GM23338 (cell line): Measurements from ENCODE around the gene HNRNPF. TPM values are rescaled to one million over a fixed set of nuclear protein-coding genes. Genes with fewer than 3 reads are reported as not detected.
"Not testable (repeated sequence)": the region's sequence is repeated elsewhere in the genome, so short reads cannot be mapped to it uniquely, and the experiment has no call there.

Experiments used
- ATAC-seq: fragments of 200-7000 bp; cut with Tn5 transposase; 3 replicates; pipeline ENCODE4 v1.9.1; 2020
- DNase-seq: peaks from one replicate; pipeline ENCODE4 v3.0.0-alpha.2; 2015; ENCODE audit warnings: low spot score
- H2AFZ ChIP-seq: fragments of 200-600 bp; sonication (generic); 2 replicates; pipeline ENCODE4 v1.8.0; 2016; ENCODE audit warnings: antibody characterized with exemption, mild to moderate bottlenecking, moderate library complexity
- H3F3A ChIP-seq: fragments of 200-600 bp; sonication (generic); replicated peaks from 2 replicates; pipeline ENCODE4 v1.8.0; 2017; ENCODE audit warnings: antibody characterized with exemption, mixed run types, low read depth
- H3K27ac ChIP-seq: fragments of 200-600 bp; sonication (generic); 2 replicates; pipeline ENCODE4 v1.6.1; 2016; ENCODE audit warnings: low read depth
- H3K27me3 ChIP-seq: fragments of 200-600 bp; sonication (generic); 2 replicates; pipeline ENCODE4 v1.8.0; 2016; ENCODE audit warnings: mild to moderate bottlenecking, mixed run types, moderate library complexity; ENCODE audit not compliant: insufficient read depth
- H3K36me3 ChIP-seq: fragments of 200-600 bp; sonication (generic); 2 replicates; pipeline ENCODE4 v1.8.0; 2016; ENCODE audit warnings: mild to moderate bottlenecking; ENCODE audit not compliant: insufficient read depth
- H3K4me1 ChIP-seq: fragments of 200-600 bp; sonication (generic); 2 replicates; pipeline ENCODE4 v1.8.0; 2016; ENCODE audit warnings: mild to moderate bottlenecking, moderate library complexity; ENCODE audit not compliant: insufficient read depth
- H3K4me2 ChIP-seq: fragments of 200-600 bp; sonication (generic); 2 replicates; pipeline ENCODE4 v1.7.1; 2017; ENCODE audit warnings: mixed run types
- H3K4me3 ChIP-seq: fragments of 200-600 bp; sonication (generic); 2 replicates; pipeline ENCODE4 v1.6.1; 2016; ENCODE audit warnings: mixed run types
- H3K79me2 ChIP-seq: fragments of 200-600 bp; sonication (generic); replicated peaks from 2 replicates; pipeline ENCODE4 v1.8.0; 2017; ENCODE audit warnings: mild to moderate bottlenecking; ENCODE audit not compliant: insufficient read depth
- H3K9me2 ChIP-seq: fragments of 200-600 bp; sonication (generic); 2 replicates; pipeline ENCODE4 v1.8.0; 2017; ENCODE audit not compliant: insufficient read depth
- H4K20me1 ChIP-seq: fragments of 200-600 bp; sonication (generic); replicated peaks from 2 replicates; pipeline ENCODE4 v1.8.0; 2017; ENCODE audit warnings: mild to moderate bottlenecking; ENCODE audit not compliant: insufficient read depth
- H3K27ac Mint-ChIP-seq: 2 replicates; pipeline ENCODE4 v1.8.0; 2020; ENCODE audit warnings: inconsistent platforms, mild to moderate bottlenecking, moderate library complexity, mixed read lengths
- H3K27me3 Mint-ChIP-seq: 3 replicates; pipeline ENCODE4 v1.8.0; 2022; ENCODE audit warnings: low read depth, mild to moderate bottlenecking, moderate library complexity, mixed read lengths, inconsistent platforms; ENCODE audit not compliant: insufficient read depth, poor library complexity
- H3K36me3 Mint-ChIP-seq: 3 replicates; pipeline ENCODE4 v1.8.0; 2021; ENCODE audit warnings: low read depth, mild to moderate bottlenecking, inconsistent platforms, moderate library complexity, mixed read lengths
- H3K4me1 Mint-ChIP-seq: 3 replicates; pipeline ENCODE4 v1.8.0; 2020; ENCODE audit warnings: mild to moderate bottlenecking, inconsistent platforms, mixed read lengths
- H3K4me3 Mint-ChIP-seq: 3 replicates; pipeline ENCODE4 v1.8.0; 2021; ENCODE audit warnings: moderate library complexity, mild to moderate bottlenecking, inconsistent platforms, mixed read lengths
- H3K9me3 Mint-ChIP-seq: 3 replicates; pipeline ENCODE4 v1.8.0; 2020; ENCODE audit warnings: moderate library complexity, mild to moderate bottlenecking, inconsistent platforms, mixed read lengths
- JUNB ChIP-seq: IDR thresholded peaks from one replicate; pipeline ENCODE4 v1.6.1; 2016; ENCODE audit warnings: antibody characterized with exemption; ENCODE audit not compliant: unreplicated experiment
- NANOG ChIP-seq: IDR thresholded peaks from 2 replicates; pipeline ENCODE4 v1.6.1; 2016; ENCODE audit warnings: antibody characterized with exemption, borderline replicate concordance
- POLR2AphosphoS5 ChIP-seq: IDR thresholded peaks from 2 replicates; pipeline ENCODE4 v1.6.1; 2016; ENCODE audit warnings: antibody characterized with exemption, low read depth
- STAT1 ChIP-seq: IDR thresholded peaks from one replicate; pipeline ENCODE4 v1.6.1; 2016; ENCODE audit warnings: antibody characterized with exemption; ENCODE audit not compliant: unreplicated experiment
- ZNF114 ChIP-seq: fragments of 250-450 bp; sonication (Bioruptor Pico); IDR thresholded peaks from 2 replicates; pipeline ENCODE4 v1.5.0; 2020; ENCODE audit warnings: mild to moderate bottlenecking, moderate library complexity
- ZNF331 ChIP-seq: fragments of 250-450 bp; sonication (Bioruptor Pico); IDR thresholded peaks from 2 replicates; pipeline ENCODE4 v1.5.0; 2020; ENCODE audit warnings: low read depth, mild to moderate bottlenecking, moderate library complexity
- polyA plus RNA-seq: library from polyadenylated mRNA; unstranded; fragments of >200 nt; fragmentation: Nextera tagmentation; extraction: Ambion mirVana; gene quantifications from 2 replicates; pipeline ENCODE4 v1.2.1, GENCODE V29; 2016
- total RNA-seq: library from RNA; depleted of rRNA; stranded (reverse); fragments of >200 nt; shearing (Covaris generic); gene quantifications from 2 replicates; pipeline ENCODE4 v1.2.3, GENCODE V29; 2014
- TF ChIP-seq, protein P1 (sequence below), 2 experiments: fragments of 200-600 bp in 1 of 2; sonication (generic) in 1 of 2; conservative IDR thresholded peaks; 2 replicates each; pipeline versions ENCODE4 v1.5.1 to v1.6.1; 2016 to 2017; ENCODE audit warnings: antibody characterized with exemption in 2 of 2, low read depth in 2 of 2, mild to moderate bottlenecking in 2 of 2, moderate library complexity in 1 of 2

Gene HNRNPF
- total and polyA plus RNA-seq, 2 experiments from 2014 or later = 210 to 378 TPM

DNA sequence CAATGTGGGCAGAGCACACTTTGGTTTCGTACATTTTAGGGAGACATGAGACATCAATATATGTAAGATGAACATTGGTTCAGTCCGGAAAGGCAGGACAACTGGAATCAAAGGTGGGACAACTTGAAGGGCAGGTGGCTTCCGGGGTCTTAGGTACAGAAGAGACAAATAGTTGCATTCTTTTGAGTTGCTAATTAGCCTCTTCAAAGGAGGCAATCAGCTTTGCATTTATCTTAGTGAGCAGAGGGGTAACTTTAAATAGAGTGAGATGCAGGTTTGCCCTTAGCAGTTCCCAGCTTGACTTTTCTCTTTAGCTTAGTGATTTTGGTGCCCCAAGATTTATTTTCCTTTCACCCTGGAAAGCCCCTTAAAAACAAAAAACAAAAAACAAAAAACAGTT, 49.2 kb upstream of the HNRNPF start:
- Histone ChIP-seq H3K4me3 (peak overlapping the region; percentile 3; the same call in 1 of the 2 replicates), H3K27ac (no peak overlapping the region), H4K20me1 (no peaks in the 10 kb centered on the region), H3K4me2 (peak overlapping the region; percentile 28), H3K4me1 (peaks cover 17% of the 10 kb centered on the region), H3K36me3 (no peaks in the 10 kb centered on the region), H3K27me3 (no peaks in the 10 kb centered on the region), H3F3A (peaks cover 14% of the 10 kb centered on the region; the same call in 1 of the 2 replicates), H3K79me2 (no peaks in the 10 kb centered on the region), H2AFZ (no peak overlapping the region), H3K9me2 (no peaks in the 10 kb centered on the region)
- DNase-seq = peak; percentile 66
- H3K36me3 Mint-ChIP-seq = no peaks in the 10 kb centered on the region
- peak overlapping the region; percentile 1; the same call in 1 of the 2 replicates for H3K27ac Mint-ChIP-seq
- TF ChIP-seq STAT1 (no peak), NANOG (peak; percentile 75; the same call in 1 of the 2 replicates), ZNF114 (CRISPR knock-in tag) (no peak), ZNF331 (CRISPR knock-in tag) (no peak), JUNB (no peak), POLR2AphosphoS5 (no peak)
- TF ChIP-seq, protein P1, sequence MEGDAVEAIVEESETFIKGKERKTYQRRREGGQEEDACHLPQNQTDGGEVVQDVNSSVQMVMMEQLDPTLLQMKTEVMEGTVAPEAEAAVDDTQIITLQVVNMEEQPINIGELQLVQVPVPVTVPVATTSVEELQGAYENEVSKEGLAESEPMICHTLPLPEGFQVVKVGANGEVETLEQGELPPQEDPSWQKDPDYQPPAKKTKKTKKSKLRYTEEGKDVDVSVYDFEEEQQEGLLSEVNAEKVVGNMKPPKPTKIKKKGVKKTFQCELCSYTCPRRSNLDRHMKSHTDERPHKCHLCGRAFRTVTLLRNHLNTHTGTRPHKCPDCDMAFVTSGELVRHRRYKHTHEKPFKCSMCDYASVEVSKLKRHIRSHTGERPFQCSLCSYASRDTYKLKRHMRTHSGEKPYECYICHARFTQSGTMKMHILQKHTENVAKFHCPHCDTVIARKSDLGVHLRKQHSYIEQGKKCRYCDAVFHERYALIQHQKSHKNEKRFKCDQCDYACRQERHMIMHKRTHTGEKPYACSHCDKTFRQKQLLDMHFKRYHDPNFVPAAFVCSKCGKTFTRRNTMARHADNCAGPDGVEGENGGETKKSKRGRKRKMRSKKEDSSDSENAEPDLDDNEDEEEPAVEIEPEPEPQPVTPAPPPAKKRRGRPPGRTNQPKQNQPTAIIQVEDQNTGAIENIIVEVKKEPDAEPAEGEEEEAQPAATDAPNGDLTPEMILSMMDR (conservative IDR thresholded peaks at IDR 0.05; ENCODE audit: low read depth in 2 of 2) = no peak
- H3K27me3 Mint-ChIP-seq = peaks cover 10% of the 10 kb centered on the region
- ATAC-seq = no peak
- no peaks in the 10 kb centered on the region; the same call in 2 of the 3 replicates for H3K9me3 Mint-ChIP-seq
- peak overlapping the region; percentile 4; the same call in 1 of the 3 replicates for H3K4me3 Mint-ChIP-seq
- peaks cover 26% of the 10 kb centered on the region for H3K4me1 Mint-ChIP-seq

DNA sequence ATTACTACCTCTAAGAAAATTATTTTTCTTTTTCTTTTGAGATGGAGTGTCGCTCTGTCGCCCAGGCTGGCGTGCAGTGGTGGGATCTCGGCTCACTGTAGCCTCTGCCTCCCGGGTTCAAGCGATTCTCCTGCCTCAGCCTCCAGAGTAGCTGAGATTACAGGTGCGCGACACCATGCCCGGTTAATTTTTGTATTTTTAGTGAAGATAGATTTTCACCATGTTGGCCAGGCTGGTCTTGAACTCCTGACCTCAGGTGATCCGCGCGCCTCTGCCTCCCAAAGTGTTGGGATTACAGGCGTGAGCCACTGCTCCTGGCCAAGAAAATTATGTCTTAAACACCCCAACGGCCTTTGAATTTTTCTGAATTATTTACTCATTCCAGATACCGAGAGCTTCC, 47.6 kb upstream of the HNRNPF start:
- H3K9me3 Mint-ChIP-seq, H3K27ac ChIP-seq, H3K36me3 Mint-ChIP-seq, H3K27me3 ChIP-seq, ATAC-seq, H3K4me3 Mint-ChIP-seq, H4K20me1 ChIP-seq, H3K27ac Mint-ChIP-seq, H3K79me2 ChIP-seq, H3K4me2 ChIP-seq, H3K36me3 ChIP-seq, H3K9me2 ChIP-seq, DNase-seq: not testable (repeated sequence)
- Histone ChIP-seq H3K4me3 (0 out of 2 replicates have a peak overlapping the region, but pooled peaks have one; percentile 73), H3F3A (peaks cover 14% of the 10 kb centered on the region; the same call in 1 of the 2 replicates), H2AFZ (peak overlapping the region; percentile 88; the same call in 1 of the 2 replicates), H3K4me1 (peaks cover 17% of the 10 kb centered on the region)
- Mint-ChIP-seq H3K4me1 (peaks cover 28% of the 10 kb centered on the region), H3K27me3 (peaks cover 10% of the 10 kb centered on the region)

DNA sequence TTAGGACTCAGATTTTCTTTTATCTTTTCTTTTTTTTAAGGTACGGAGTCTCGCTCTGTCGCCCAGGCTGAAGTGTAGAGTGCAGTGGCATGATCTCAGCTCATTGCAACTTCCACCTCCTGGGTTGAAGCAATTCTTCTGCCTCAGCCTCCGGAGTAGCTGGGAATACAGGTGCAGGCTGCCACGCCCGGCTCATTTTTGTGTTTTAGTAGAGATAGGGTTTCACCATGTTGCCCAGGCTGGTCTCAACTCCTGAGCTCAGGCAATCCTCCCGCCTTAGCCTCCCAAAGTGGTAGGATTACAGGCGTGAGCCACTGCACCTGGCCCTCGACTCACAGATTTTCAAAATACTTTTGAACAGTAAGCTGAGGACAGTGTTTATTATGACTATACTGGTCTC, 45.0 kb upstream of the HNRNPF start:
- not testable (repeated sequence) for H2AFZ ChIP-seq, H4K20me1 ChIP-seq, H3K36me3 Mint-ChIP-seq, H3K27me3 ChIP-seq, H3K79me2 ChIP-seq, H3K27ac ChIP-seq, H3K27ac Mint-ChIP-seq, DNase-seq, H3K9me2 ChIP-seq, H3K4me3 ChIP-seq, H3K36me3 ChIP-seq, ATAC-seq, H3K9me3 Mint-ChIP-seq
- Mint-ChIP-seq H3K4me1 (peaks cover 27% of the 10 kb centered on the region), H3K27me3 (peaks cover 10% of the 10 kb centered on the region), H3K4me3 (peak overlapping the region; percentile 94; the same call in 1 of the 3 replicates)
- H3F3A ChIP-seq = peaks cover 14% of the 10 kb centered on the region; the same call in 1 of the 2 replicates
- peaks cover 17% of the 10 kb centered on the region for H3K4me1 ChIP-seq
- H3K4me2 ChIP-seq = 0 out of 2 replicates have a peak overlapping the region, but pooled peaks have one; percentile 87
